Stomach smooth muscle (tissue), 2 donors: ENCODE data around the gene VIPR2.
A peak's percentile ranks its signal among the peaks of the same experiment; 100 is the strongest.
"Not testable (repeated sequence)": the region's sequence is repeated elsewhere in the genome, so short reads cannot be mapped to it uniquely, and the experiment has no call there.

ENCODE experiments used
- H3K27ac ChIP-seq: one replicate; pipeline ENCODE4 v1.7.0; 2013; ENCODE audit warnings: mild to moderate bottlenecking, low read length, inconsistent platforms
- H3K27me3 ChIP-seq, 2 donors: one replicate each; pipeline ENCODE4 v1.7.0; 2013; ENCODE audit warnings: low read length in 2 of 2; ENCODE audit not compliant: insufficient read depth in 2 of 2, control insufficient read depth in 1 of 2
- H3K36me3 ChIP-seq, 2 donors: one replicate each; pipeline ENCODE4 v1.7.0; 2013; ENCODE audit warnings: low read length in 2 of 2; ENCODE audit not compliant: control insufficient read depth in 2 of 2, insufficient read depth in 2 of 2
- H3K4me1 ChIP-seq: one replicate; pipeline ENCODE4 v1.7.0; 2013; ENCODE audit warnings: low read length; ENCODE audit not compliant: control insufficient read depth, insufficient read depth
- H3K4me3 ChIP-seq, 2 donors: one replicate each; pipeline ENCODE4 v1.7.0; 2013; ENCODE audit warnings: low read length in 2 of 2
- H3K9ac ChIP-seq, 2 donors: one replicate each; pipeline ENCODE4 v1.7.0; 2013; ENCODE audit warnings: low read length in 2 of 2, mild to moderate bottlenecking in 1 of 2
- H3K9me3 ChIP-seq, 2 donors: one replicate each; pipeline ENCODE4 v1.7.0; 2013; ENCODE audit warnings: low read length in 2 of 2; ENCODE audit not compliant: control insufficient read depth in 2 of 2
- donor health status: healthy.
- donor health status: Pancreatic carcinoma.

Gene VIPR2

DNA sequence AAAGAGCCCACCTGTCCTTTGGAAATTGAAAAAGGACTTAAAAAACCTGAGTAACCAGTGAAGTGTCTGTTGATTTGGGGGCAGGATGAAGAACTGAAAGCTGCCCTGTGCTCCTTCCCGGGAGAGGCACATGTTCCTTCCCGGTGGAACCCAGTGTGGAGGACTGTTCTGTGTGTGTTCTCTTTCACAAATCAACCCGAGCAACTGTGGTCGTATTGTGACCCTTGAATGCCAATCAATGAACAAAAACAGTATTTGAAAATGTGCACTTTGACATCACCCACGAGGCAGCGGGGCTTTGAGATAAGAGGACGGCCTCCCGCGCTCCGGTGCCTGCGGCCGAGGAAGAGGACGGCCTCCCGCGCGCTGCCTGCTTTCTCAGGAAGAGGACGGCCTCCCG, 139.0 kb downstream of the VIPR2 start:
- no peaks in the 10 kb centered on the region for H3K9me3 ChIP-seq

DNA sequence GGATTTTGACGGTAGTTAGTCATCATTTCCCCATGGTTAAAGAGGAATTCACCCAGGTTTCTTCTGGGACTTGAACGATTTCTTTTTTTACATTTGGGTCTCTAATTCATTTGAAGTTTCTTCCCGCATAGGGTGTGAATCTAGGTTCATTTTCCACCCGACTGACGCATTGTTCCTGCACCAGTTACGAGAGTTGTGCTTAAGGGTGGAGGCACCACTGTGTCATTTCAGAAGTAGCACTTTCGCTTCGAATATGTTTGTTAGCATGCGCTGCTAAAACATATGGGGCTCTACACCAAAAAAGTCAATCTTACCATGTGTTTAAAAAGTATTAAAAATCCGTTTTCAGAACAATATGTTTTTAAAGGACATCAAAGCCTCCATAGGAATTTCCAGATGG, 140.3 kb downstream of the VIPR2 start:
- Histone ChIP-seq H3K27me3 (no peaks in the 10 kb centered on the region), H3K4me3 (no peak overlapping the region), H3K9ac (no peak overlapping the region), H3K9me3 (no peaks in the 10 kb centered on the region), H3K27ac (no peak overlapping the region), H3K4me1 (no peaks in the 10 kb centered on the region), H3K36me3 (no peaks in the 10 kb centered on the region)

More for the DNA sequence above, 139.0 kb downstream of the VIPR2 start:
- H3K4me1 ChIP-seq: no peaks in the 10 kb centered on the region
- H3K9ac ChIP-seq: no peak overlapping the region
- no peak overlapping the region for H3K27ac ChIP-seq
- H3K4me3 ChIP-seq: no peak overlapping the region
- H3K36me3 ChIP-seq: no peaks in the 10 kb centered on the region
- H3K27me3 ChIP-seq: no peaks in the 10 kb centered on the region

DNA sequence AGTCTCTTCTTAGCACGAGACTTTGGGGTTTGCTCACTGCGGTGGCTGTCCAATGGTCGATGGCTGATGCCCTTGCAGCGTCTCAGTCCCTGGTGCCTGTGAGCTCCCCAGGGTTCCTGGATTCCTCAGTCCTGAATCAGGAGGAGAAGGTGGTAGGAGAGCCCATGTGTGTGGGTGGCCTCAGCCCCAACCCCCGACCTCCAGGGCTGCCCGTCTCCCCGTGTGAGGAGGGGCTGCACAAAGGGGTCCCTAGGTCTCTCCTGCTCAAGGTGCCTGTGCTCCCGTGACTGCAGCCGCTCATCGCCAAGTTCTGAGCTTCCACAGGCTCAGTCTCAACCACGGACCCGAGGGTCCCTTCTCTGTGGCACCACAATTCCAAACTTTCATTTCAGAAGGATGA, 142.9 kb downstream of the VIPR2 start:
- no peaks in the 10 kb centered on the region for H3K36me3 ChIP-seq
- no peaks in the 10 kb centered on the region for H3K9me3 ChIP-seq
- H3K27ac ChIP-seq: no peak overlapping the region
- no peak overlapping the region for H3K4me3 ChIP-seq
- peaks cover 6 to 9% of the 10 kb centered on the region in 2 donors for H3K27me3 ChIP-seq
- no peak overlapping the region for H3K9ac ChIP-seq
- H3K4me1 ChIP-seq: no peaks in the 10 kb centered on the region

DNA sequence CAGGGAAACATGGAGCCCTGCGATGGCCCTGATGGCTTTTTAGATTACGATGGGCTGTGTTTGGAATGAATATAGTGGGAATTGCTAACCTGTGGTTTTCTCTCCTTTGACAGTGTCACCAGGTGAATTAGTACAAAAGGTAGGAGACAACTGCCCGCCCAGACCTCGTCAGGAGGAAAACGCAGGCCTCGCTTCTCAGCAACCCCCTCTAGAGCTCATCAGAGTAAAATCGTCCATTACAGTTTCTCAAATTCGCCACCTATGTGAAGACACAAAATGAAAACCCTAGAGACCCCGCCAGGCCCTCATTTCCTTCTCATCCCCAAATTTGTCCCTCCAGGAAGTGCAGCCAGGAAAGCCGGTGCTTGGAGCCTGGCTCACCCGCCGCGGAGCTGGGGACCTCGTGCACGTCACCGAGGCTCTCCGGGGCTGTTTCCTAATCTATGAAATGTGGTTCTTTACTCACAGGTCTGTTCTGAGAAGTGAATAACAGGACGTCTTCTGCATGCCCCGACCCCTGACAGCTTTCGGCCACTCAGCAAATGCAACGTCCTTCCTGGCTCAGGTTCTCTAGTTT, 143.7 kb downstream of the VIPR2 start:
- H3K27ac ChIP-seq: no peak overlapping the region
- no peak overlapping the region for H3K4me3 ChIP-seq
- no peaks in the 10 kb centered on the region for H3K9me3 ChIP-seq
- peaks cover 9 to 10% of the 10 kb centered on the region in 2 donors for H3K27me3 ChIP-seq
- no peaks in the 10 kb centered on the region for H3K4me1 ChIP-seq
- no peak overlapping the region for H3K9ac ChIP-seq
- H3K36me3 ChIP-seq: no peaks in the 10 kb centered on the region

- H3K4me1 ChIP-seq: no peaks in the 10 kb centered on the region
- no peaks in the 10 kb centered on the region for H3K36me3 ChIP-seq
- H3K9ac ChIP-seq: no peak overlapping the region
- H3K9me3 ChIP-seq: no peaks in the 10 kb centered on the region
- peaks cover 10 to 12% of the 10 kb centered on the region in 2 donors for H3K27me3 ChIP-seq
- no peak overlapping the region for H3K27ac ChIP-seq
- H3K4me3 ChIP-seq: no peak overlapping the region
Observed at GRCh38 chr7:159000070-159000469, 144.6 kb downstream of the VIPR2 start.

GRCh38 chr7:158999496-158999895, 145.2 kb downstream of the VIPR2 start:
- Histone ChIP-seq H3K9me3 (peaks cover 3 to 4% of the 10 kb centered on the region in 2 donors), H3K9ac (no peak overlapping the region), H3K4me3 (no peak overlapping the region), H3K27ac (no peak overlapping the region), H3K36me3 (no peaks in the 10 kb centered on the region), H3K27me3 (peaks cover 10 to 12% of the 10 kb centered on the region in 2 donors), H3K4me1 (no peaks in the 10 kb centered on the region)

DNA sequence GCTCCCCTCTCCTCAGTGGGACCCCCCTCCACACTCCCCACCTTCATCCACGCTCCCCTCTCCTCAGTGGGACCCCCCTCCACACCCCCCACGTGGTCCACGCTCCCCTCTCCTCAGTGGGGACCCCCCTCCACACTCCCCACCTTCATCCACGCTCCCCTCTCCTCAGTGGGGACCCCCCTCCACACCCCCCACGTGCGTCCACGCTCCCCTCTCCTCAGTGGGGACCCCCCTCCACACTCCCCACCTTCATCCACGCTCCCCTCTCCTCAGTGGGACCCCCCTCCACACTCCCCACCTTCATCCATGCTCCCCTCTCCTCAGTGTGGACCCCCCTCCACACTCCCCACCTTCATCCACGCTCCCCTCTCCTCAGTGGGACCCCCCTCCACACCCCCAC, 146.4 kb downstream of the VIPR2 start:
- H3K9ac ChIP-seq, H3K36me3 ChIP-seq, H3K27ac ChIP-seq, H3K4me3 ChIP-seq, H3K9me3 ChIP-seq, H3K4me1 ChIP-seq: not testable (repeated sequence)
- peaks cover 12 to 15% of the 10 kb centered on the region in 2 donors for H3K27me3 ChIP-seq

GRCh38 chr7:158997471-158997870, 147.2 kb downstream of the VIPR2 start:
- H3K9ac ChIP-seq: no peak overlapping the region
- peak overlapping the region in 1 of 2 donors; percentile 22 for H3K4me3 ChIP-seq
- H3K27me3 ChIP-seq: peaks cover 19 to 21% of the 10 kb centered on the region in 2 donors
- H3K9me3 ChIP-seq: peaks cover 3 to 6% of the 10 kb centered on the region in 2 donors
- H3K4me1 ChIP-seq: no peaks in the 10 kb centered on the region
- H3K36me3 ChIP-seq: no peaks in the 10 kb centered on the region
- H3K27ac ChIP-seq: no peak overlapping the region

DNA sequence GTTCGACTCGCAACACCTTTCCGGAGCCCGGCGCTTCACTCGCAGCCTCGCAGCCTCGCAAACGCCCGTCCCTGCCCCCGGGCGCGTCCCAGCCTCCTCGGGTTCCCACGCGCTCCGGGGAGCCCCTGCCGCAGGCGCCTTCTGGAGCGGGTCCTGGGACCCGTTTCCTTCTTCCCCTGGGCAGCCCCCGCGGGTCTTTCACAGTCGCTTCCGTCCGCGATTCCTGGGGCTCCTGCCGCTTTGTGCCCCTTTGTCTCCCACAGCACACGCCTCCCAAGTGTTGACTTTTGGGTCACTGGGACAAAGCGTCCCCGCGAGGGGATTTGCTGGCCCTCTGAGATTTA, 147.6 kb downstream of the VIPR2 start:
- Histone ChIP-seq H3K9me3 (peaks cover 3 to 6% of the 10 kb centered on the region in 2 donors), H3K4me1 (no peaks in the 10 kb centered on the region), H3K27ac (no peak overlapping the region), H3K4me3 (peak overlapping the region in 1 of 2 donors; percentile 22), H3K9ac (no peak overlapping the region), H3K36me3 (no peaks in the 10 kb centered on the region), H3K27me3 (peaks cover 21 to 23% of the 10 kb centered on the region in 2 donors)

DNA sequence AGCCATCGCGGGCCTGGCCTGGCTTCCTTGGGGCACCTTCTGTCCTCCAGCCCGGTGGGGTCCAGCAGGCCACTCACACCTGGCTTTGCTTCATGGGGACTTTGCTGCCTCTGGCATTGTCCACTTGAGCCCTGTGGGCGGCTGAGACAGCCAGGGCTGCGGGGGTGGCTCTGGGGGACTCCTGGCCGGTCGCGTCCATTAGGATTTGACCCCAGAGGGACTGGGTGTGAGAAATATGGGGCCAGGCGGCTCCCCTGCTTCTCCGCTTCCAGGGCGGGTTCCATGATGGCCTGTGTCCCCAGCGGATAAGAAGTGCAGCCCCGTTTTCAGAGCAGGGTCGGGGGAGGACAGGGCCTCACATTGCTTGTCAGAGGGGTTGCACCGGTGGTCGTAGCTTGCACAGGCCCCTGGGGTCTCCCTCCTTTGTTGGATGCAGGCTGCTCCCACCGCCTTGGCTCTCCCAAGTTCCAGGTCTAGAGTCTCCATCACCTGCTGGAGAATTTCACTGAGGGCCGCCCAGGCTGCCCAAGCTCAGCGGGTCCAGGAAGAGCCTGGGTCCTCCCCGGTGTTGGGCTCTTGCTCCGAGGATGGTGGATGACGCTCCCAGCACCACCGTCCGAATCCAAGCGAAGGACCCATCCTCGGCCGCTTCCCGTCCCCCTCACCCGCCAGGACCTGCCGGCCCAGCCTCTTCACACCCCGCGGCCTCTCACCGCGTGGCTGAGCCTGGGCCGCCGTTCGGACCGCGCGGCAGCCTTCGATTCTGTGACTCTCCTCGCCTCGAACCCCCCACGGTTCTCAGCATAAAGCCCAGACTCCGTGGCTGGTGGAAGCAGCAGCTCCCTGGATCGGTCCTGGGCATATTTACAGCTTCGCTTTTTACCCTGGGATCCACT, 148.2 kb downstream of the VIPR2 start:
- peak overlapping the region in 1 of 2 donors; percentile 22 for H3K4me3 ChIP-seq
- H3K27me3 ChIP-seq: peaks cover 26 to 27% of the 10 kb centered on the region in 2 donors

DNA sequence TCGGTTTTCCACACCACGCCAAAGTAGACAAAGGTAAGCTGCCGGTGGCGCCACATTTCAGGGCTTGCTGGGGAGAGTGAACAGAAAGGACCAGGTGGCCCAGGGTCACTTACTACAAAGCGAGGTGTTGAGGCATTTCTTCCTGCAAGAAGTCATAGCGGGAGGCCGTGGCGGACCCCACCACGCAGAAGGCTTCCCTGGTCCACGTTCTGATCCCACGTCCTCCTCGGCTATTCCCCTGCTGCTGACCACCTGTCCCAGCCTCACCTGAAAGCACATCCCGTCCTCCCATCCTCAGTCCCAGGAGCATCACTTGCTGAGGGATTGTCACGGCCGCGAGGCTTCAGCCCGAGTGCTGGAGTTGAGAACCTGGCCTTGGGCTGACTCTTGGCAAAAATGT, 149.2 kb downstream of the VIPR2 start:
- H3K4me3 ChIP-seq: no peak overlapping the region
- peaks cover 28 to 32% of the 10 kb centered on the region in 2 donors for H3K27me3 ChIP-seq
- H3K4me1 ChIP-seq: no peaks in the 10 kb centered on the region
- H3K36me3 ChIP-seq: no peaks in the 10 kb centered on the region
- no peak overlapping the region for H3K27ac ChIP-seq
- H3K9me3 ChIP-seq: peaks cover 3 to 6% of the 10 kb centered on the region in 2 donors
- H3K9ac ChIP-seq: no peak overlapping the region

More for the DNA sequence above, 148.2 kb downstream of the VIPR2 start:
- H3K4me1 ChIP-seq: no peaks in the 10 kb centered on the region
- peaks cover 3 to 6% of the 10 kb centered on the region in 2 donors for H3K9me3 ChIP-seq
- H3K27ac ChIP-seq: no peak overlapping the region
- no peaks in the 10 kb centered on the region for H3K36me3 ChIP-seq
- H3K9ac ChIP-seq: no peak overlapping the region
